ENCODE data around the gene NUCKS1.

- no peak for TF ChIP-seq CTCF (conservative IDR thresholded peaks at IDR 0.05; ENCODE audit: low read length)
- TF ChIP-seq EZH2phosphoT487 (IDR thresholded peaks at IDR 0.05; ENCODE audit: borderline replicate concordance, low read depth, low read length), result no peak
Observed at GRCh38 chr1:205792961-205793673, 43.1 kb upstream of the NUCKS1 start.
